HG03442 (cell line): ENCODE data around the gene LAX1.
"Not testable (repeated sequence)": the region's sequence is repeated elsewhere in the genome, so short reads cannot be mapped to it uniquely, and the experiment has no call there.

Source experiments
- ATAC-seq: cut with Tn5 transposase; IDR thresholded peaks from one replicate; pipeline ENCODE4 v1.9.1; 2021; ENCODE audit warnings: mild to moderate bottlenecking, moderate library complexity; ENCODE audit not compliant: unreplicated experiment

LAX1 gene, protein sequence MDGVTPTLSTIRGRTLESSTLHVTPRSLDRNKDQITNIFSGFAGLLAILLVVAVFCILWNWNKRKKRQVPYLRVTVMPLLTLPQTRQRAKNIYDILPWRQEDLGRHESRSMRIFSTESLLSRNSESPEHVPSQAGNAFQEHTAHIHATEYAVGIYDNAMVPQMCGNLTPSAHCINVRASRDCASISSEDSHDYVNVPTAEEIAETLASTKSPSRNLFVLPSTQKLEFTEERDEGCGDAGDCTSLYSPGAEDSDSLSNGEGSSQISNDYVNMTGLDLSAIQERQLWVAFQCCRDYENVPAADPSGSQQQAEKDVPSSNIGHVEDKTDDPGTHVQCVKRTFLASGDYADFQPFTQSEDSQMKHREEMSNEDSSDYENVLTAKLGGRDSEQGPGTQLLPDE

DNA sequence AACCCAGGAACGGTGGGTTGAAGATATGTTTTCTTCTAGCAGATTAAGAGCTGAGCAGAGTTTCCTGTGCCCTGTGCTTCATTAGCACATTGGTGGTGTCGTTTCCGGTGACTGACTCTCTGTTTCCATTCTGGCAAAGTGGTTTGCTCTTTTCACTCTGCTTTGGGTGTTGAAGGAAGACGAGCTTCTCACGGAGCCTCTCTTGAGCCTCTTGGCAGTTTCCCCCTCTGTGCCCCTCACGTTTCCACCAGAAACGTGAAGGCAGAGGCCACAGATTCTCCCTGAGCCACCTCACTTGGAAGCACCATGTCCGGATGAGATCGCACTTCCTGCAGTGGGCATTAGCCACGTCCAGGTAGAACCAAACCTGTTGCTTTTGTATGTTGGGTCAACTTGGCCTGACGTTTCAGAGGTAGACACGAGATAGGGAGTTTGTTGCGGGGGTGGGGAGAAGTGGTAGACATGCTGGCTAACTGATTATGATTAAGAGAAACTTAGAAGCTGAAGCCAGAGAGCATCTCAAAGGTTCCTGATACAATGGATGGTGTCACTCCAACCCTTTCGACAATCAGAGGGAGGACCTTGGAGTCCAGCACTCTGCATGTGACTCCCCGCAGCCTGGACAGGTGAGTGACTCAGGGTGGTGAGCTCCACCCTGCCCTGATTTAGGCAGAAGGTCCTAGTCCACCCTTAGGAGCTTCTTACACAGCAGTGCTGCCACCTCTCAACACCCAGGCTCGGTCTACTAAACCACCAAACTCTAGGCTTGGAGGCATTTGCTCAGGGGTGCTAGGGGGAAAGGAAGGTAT, at the start of gene LAX1:
Gene LAX1 (plus strand): TSS at position 155 of the 809 bp plus-strand sequence. CDS start 383 bp downstream, at position 538.
- peak; percentile 74 for ATAC-seq

DNA sequence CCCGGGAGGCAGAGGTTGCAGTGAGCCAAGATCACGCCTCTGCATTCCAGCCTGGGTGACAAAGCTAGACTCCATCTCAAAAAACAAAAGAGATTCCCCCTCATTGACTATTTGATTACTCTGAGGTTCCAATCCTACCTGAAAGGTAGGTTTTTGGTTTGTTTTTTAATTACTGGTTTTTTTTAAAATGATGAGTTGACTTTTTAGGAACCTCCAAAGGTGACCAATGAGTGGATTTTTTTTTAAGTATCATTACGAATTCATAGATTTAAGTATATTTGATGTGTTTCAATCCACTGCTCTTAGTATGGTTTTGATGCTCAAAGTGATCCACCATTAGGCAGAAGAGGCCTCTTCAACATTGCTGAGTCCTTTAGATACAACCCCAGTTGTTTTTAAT, 47.9 kb upstream of the LAX1 start:
- no peak for ATAC-seq

GRCh38 chr1:203720242-203720641, 44.7 kb upstream of the LAX1 start:
- no peak for ATAC-seq

DNA sequence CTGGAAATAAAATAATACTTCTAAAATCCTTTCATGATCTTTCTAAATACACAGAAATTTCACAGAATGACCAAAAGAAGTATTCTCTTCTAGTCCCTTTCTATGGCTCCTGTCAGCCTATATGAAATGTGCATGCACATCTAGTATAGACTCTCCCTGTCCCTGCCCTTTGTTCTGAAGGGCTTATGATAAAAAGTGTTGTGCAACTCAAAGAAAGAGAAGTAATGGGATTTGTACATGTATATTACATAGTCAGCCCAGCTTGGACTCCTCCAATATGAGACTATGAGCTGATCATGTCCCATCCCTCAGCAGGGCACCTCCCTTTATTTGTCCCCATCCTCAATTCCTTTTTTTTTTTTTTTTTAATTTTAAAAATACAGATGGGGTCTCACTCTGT, 42.1 kb upstream of the LAX1 start:
- ATAC-seq: no peak

DNA sequence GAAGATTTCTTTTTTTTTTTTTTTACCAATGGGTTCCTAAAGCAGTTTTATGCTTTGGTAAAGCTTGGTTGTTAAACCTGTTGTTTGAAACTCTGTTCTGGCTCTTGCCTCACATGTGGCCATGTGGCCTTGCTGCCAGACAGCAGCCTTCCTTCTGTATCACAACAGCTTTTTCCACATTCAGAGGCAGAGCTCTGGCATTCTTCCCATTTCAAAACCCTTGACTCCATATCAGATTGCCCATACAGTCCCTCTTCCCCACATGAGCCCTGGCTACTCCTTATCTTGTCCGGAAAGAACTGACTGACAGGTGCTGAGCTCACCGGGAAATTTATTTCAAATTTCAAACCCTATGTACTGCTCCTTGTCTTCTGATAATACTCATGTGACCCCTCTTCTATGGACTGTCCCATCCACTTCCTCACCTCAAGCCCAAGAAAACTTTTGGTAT, 38.5 kb upstream of the LAX1 start:
- no peak for ATAC-seq

GRCh38 chr1:203733009-203733863, 31.7 kb upstream of the LAX1 start:
- ATAC-seq: no peak

GRCh38 chr1:203742436-203742835, 22.5 kb upstream of the LAX1 start:
- ATAC-seq: no peak

DNA sequence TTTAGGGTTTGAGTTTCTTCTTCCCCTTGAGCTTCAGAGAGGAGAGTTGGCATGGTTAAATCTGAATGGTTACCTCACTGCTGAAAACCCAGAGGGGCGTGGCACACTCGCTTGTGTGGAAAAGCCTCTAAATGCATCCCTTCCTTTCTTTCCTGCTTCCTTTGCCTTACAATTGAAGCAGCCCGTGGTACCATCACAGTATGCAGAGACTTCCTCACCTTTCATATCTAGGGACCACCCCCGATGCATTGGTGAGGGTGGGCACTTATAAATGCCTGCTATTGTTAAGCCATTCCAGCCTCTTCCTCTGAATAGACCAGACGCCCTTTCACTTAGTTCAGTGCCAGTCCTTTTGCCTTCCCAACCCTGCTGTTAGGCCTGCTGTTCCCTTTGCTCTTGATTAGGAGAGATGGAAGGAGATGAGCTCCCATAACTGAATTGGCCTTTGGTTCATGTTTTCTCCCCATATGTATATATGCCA, 21.9 kb upstream of the LAX1 start:
- no peak for ATAC-seq

DNA sequence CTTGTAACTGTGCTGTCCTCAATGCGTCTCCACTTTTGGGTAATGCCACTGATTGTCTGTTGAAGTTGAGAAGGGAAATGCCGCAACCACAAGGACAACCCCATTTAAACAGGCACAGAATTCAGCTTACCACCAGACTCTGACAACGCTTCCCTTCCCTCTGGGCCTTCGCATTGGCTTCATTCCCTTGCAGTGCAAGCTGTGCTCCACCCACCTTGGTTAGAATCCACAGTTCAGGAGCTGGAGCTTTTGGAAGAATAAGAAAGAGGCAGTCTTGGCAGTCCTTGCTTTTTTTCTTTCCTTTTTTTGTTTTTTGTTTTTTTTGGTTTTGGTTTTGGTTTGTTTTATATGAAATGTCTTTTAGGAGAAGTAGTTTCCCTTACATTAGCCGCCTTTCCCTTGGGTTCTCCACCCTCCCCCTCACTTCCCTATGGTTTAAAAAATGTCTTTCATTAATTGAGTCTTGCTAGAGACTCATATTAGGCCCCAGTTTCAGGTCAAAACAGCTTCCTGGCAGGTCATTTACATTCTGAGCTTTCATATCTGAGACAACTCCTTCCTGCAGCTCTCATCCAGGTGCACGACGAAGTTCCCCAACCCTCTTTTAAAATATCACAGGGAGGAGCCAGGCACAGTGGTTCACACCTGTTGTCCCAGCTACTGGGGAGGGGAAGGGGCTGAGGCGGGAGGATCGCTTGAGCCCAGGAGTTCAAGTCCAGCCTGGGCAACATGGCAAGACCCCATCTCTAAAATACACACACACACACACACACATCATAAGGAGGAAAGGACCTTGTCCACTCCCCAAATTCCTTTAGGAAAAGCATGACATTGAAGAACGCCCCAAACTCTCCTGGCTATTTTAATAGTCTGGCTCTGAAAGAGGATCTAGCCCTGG, 20.7 kb upstream of the LAX1 start:
- no peak for ATAC-seq

DNA sequence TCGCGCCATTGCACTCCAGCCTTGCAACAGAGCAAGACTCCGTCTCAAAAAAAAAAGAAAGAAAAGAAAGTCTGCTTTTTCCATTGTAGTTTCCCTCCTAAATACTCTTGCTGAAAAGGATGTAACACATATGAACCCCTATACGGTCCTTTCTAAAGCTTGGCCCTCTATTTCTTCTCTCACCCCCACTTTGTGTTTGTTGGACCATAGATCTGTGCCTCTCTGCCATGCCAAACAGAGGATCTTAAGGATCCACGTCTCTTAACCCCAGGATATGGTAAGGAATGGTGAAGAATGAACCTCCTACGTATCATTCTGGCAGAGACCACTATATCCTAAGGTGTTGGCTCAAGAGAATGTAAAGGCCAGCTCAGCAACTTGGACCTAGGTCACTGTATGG, 18.7 kb upstream of the LAX1 start:
- ATAC-seq: no peak

DNA sequence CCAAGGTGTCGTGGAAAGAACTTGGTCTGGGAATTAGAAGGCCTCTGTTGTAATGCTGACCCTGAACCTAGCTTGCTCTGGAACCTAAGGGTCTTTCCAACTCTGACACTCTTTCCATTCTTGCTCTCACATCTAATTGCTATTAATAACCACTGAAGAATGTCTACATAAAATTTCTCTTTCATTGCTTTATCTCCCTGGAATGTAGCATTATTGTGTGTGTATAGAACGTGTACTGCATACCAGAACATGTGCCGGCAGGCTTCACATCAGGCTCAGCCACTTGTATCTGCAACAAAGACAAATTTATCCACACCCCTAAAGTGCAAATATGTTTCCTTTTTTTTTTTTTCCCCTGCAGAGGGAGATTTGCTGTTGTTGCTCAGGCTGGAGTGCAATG, 13.9 kb upstream of the LAX1 start:
- no peak for ATAC-seq

DNA sequence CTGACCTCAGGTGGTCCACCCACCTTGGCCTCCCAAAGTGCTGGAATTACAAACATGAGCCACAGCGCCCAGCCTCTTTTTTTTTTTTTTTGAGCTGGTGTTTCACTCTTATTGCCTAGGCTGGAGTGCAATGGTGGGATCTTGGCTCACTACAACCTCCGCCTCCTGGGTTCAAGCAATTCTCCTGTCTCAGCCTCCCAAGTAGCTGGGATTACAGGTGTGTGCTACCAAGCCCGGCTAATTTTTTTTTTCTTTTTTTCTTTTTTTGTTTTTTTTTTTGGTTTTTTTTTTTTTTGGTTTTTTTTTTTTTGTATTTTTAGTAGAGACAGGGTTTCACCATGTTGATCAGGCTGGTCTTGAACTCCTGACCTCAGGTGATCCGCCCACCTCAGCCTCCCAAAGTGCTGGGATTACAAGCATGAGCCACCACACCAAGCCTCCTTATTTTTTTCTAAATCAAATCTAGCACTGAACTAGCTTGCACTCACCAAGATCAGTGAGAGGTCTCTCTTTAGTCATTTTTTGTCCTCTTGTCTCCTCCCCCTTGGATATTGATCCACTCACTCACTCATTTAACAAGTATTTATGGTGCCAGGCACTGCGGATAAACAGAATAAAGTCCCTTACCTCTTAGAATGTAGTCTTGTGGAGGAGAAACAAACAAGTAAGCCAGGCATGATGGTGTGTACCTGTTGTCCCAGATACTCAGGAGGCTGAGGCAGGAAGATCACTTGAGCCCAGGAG, 13.2 kb upstream of the LAX1 start:
- not testable (repeated sequence) for ATAC-seq

DNA sequence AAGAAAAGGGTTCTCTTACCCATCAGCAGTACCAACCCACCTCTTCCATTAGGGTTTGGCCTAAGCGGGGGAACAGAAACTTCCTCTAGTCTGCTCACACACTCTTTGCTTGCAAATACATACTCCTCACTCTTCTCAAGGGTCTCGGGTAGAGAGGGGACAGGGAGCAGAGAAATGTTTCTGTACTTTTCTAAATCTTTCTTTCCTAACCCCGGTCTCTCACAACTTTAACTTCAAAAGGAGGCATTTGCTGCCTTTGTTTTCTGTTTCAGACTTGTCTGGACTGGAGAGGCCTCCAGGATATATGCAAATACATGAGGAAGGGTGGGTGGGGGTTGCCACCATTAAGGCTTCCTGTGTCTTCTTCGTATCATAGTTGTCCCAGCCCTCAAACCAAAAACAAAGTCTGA, 10.5 kb upstream of the LAX1 start:
- ATAC-seq: no peak

GRCh38 chr1:203756036-203756435, 8.9 kb upstream of the LAX1 start:
- no peak for ATAC-seq

DNA sequence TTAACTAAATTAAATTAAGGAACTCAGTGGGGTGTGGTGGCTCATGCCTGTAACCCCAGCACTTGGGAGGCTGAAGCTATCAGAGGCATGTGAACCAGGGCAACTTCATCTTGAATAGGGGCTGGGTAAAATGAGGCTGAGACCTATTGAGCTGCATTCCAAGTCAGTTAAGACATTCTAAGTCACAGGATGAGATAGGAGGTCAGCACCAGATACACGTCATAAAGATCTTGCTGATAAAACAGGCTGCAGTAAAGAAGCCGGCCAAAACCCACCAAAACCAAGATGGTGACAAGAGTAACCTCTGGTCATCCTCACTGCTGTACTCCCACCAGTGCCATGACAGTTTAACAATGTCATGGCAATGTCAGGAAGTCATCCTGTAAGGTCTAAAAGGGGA, 6.2 kb upstream of the LAX1 start:
- not testable (repeated sequence) for ATAC-seq

GRCh38 chr1:203760506-203760905, 4.5 kb upstream of the LAX1 start:
- no peak for ATAC-seq

- not testable (repeated sequence) for ATAC-seq
Observed at GRCh38 chr1:203761958-203762357, 3.0 kb upstream of the LAX1 start.

GRCh38 chr1:203763505-203763904, 1.5 kb upstream of the LAX1 start:
- ATAC-seq: no peak
